HTR-8/SVneo (cell line): Measurements from ENCODE around the gene PID1.
A peak's percentile ranks its signal among the peaks of the same experiment; 100 is the strongest.

Experiments used
- DNase-seq: peaks from one replicate; pipeline ENCODE4 v3.0.0; 2011; ENCODE audit warnings: low spot score, mixed read lengths; ENCODE audit not compliant: insufficient read length
- FAIRE-seq: peaks from 2 replicates; lab custom pipeline; 2011; peaks lifted over from hg19 to GRCh38; lab: Jason Lieb, UNC

Gene PID1, protein sequence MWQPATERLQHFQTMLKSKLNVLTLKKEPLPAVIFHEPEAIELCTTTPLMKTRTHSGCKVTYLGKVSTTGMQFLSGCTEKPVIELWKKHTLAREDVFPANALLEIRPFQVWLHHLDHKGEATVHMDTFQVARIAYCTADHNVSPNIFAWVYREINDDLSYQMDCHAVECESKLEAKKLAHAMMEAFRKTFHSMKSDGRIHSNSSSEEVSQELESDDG

DNA sequence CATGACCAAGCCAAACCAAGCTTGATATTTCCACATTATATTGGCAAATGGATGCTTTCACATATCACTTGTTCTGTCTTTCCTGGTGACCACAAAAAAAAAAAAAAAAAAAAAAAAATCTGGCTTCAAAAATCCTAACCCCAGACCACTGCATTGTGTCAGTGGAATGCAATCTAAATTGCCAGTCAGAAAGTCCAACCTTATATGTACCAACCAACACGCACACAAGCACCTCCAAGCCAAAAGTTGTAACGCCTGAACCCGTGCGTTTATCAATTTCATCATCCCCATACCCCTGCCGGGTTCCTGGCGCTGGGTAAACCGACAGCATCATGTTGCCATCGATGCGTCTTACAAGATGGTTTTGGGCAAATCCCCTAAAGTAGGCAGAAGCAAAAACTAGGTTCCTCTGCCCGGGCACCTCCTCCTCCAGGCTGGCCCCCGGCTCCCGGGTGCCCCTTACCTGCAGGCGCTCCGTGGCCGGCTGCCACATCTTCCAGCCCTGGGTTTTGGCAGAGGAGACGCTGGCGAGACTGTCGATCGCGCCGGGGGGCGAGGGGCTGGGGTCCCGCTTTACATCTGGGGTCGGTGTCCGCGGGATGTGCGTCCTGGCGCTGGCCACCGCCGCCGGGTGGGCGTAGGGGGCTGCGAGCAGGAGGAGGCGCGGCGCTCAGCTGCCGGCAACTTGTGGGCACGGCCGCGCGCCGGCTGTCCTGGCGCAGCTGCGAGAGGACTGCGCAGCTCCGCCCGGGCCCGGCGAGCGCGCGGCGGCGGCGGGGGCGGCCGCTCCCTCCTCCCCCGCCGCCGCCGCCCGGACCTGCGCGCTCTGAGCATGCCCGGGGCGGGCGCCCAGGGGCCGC lies at the start of gene PID1:
TSS of gene PID1 (minus strand) at position 737 of the 860 bp plus-strand sequence. CDS start at position 493, 244 bp downstream.
- DNase-seq: peak; percentile 53
- no peak for FAIRE-seq

DNA sequence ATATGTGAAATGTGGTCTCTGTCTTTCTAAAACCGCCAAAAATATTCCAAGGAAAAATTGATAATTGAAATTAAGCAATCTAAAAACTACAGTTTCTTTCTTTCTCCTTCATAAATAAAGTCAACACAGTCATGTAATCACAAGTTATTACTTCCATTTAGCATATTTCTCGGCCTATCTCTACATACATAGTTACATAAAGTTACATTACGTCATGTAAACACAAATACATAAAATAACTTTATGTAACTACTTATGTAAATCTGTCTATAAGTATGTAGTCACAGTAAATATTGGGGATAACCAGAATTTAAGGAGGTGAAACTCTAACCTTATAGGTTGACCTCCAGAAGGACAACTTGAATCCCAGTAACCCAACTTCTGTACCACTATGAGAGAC lies 48.5 kb upstream of the PID1 start:
- no peak for DNase-seq
- no peak for FAIRE-seq

DNA sequence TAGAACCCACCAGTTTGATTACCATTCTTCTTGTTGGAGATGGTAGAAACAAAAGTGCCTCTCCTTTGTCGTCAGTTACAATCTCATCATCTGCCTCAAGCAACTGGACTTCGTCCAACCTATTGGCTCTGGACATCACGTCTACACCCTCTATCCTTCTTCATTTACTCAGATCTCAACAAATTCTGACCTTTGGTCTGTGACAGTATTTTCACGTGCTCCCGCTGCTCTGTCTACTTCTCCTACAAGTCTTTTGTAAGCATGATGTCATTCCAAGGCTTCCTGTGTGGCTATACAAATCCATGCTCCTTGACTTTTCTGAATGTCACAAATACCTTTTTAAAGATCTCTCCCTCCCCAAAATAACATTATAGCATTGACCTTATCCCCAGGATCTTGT lies 43.0 kb upstream of the PID1 start:
- no peak for DNase-seq
- no peak for FAIRE-seq

DNA sequence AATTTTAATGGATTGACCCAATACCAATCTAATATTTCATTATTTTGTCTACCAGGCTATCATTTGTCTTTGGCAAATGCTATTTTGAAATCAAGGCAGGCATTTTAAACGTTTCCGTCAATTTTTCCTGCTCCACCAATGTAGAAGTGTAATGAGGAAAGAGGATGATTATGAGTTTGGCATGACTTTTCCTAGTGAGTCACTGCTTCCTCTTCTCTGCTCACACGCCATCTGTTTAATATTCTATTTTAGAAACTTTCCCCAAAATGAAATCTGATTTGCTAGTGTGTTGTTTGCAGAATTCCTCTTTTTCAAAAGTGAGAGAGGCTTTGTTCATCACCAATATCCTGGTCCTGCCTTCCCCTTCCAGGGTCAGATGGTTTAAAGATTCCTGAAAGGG lies 42.5 kb upstream of the PID1 start:
- FAIRE-seq (no peak), DNase-seq (no peak)

DNA sequence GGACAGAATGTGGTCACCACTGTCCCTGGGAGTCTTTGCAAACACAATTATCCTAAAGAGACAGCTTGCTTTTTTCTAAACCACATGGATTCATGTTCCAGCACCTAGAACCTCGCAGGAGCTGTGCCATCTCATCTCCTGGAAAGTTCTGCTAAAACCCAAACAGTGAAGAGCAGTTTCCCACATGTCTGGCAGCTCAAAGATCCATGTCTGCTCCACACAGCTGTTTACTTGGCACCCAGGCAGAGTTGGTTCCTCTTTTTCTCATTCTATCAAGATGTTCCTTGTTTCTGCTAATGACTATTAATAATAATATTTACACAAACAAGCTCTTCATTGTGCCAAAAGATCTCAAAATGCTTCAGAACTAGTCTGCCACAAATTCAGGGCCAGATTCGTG lies 30.1 kb upstream of the PID1 start:
- no peak for DNase-seq
- FAIRE-seq: no peak

DNA sequence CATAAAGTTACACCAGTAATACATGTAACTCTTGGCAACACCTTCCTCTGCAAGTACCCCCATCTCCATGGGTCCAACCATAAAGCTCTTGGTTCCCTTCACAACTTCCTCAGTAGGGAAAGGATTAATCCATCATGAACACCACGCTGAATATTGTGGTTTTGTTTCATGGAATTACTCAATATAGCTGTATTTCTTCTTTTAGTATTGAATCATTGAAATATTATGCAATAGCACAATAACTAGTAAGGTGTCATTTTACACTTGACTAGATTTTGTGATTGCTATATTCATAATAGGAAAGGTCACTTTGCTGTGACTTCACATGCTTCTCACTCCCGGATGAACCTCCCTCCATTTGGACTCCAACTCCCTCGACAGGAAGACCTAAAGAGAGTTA lies 29.7 kb upstream of the PID1 start:
- no peak for FAIRE-seq

DNA sequence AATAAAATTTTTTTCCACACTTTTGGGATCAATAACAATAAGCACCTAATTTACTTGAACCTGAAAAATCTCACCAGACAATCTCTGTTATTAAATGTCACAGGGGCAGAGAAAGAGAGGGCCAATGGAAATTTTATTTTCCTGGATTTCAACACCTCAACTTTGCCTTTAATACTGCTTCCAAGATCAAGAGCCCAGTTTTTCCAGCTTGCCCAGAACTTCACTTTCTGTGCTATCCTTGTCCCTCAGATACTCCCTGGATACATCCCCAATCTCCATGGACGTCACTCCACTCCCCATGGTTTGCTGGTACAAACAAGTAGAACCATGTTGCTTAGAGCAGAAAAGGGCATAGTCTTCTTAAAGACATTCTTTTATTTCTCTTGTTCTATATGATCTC lies 29.3 kb upstream of the PID1 start:
- FAIRE-seq (no peak), DNase-seq (no peak)

More for the DNA sequence above, 29.7 kb upstream of the PID1 start:
- peak; percentile 7 for DNase-seq

DNA sequence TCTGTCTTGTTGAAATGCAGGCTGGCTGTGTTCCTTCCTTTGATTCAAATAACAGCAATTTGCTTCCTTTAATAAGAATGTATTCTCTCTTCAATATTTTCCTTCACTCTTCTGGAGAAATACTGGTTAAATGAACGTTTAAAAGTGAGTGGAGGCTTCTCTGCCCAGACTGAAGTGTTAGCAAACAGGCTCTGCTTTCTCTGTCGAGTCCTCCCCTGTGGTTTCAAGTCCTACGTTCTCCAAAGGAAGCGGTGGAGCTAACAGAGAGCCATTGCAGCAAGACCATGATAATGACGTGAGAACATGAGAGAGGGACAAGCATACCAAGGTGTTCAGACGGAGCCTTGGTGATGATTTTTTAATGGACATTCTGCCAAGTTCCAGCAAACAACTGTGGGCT lies 26.2 kb upstream of the PID1 start:
- DNase-seq (no peak), FAIRE-seq (no peak)

DNA sequence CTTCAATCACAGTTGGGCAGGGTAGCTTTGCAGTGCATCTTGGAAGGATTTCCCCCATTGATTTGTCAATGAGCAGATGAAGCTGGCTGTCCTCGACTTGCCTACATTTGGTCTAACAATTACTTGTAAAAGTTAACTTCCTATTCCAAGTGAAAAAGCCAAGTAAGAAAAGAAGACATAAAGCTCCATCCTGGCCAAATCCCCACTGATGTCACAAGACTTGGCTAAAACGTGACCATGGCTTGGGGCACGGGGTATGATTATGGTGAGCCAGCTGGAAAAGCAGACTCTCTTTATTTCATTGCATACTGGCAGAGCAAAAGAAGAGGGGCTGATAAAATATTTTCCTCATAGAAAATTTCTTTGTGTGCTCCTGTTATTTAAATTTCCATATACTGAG lies 25.4 kb upstream of the PID1 start:
- no peak for DNase-seq
- FAIRE-seq: no peak

DNA sequence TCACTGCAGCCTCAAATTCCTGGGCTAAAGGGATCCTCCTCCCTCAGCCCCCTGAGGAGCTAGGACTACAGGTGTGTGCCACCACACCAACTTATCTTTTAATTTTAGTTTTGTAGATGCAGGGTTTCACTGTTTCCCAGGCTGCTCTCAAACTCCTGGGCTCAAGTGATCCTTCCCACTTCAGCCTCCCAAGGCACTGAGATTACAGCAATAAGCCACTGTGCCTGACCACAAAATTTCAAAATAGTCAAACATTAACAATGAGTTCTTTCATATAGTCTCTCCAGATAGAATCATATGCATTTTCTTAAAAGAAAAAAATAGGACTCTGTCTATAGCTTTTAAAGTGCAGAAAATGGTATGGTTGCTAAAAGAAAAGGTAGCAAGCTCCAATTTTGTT lies 24.9 kb upstream of the PID1 start:
- no peak for DNase-seq
- FAIRE-seq: no peak

DNA sequence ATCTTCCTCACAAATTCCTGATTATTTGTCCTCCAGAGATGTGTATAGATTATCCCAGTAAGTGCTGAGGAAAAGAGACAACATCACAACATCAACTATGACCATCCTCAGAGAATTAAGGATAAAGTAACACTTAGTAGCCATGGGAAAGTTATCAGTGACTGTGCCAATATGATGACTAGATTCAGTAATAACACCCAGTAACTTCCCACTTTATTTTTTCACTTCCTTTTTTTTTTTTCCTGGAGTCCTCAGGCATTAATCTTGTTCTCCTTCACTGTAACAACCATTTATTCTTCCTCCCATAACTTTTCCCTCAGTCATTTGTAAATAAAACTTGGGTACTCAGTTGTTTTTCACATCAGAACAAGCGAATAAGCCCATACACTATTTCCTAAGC lies 16.7 kb upstream of the PID1 start:
- DNase-seq (no peak), FAIRE-seq (no peak)

DNA sequence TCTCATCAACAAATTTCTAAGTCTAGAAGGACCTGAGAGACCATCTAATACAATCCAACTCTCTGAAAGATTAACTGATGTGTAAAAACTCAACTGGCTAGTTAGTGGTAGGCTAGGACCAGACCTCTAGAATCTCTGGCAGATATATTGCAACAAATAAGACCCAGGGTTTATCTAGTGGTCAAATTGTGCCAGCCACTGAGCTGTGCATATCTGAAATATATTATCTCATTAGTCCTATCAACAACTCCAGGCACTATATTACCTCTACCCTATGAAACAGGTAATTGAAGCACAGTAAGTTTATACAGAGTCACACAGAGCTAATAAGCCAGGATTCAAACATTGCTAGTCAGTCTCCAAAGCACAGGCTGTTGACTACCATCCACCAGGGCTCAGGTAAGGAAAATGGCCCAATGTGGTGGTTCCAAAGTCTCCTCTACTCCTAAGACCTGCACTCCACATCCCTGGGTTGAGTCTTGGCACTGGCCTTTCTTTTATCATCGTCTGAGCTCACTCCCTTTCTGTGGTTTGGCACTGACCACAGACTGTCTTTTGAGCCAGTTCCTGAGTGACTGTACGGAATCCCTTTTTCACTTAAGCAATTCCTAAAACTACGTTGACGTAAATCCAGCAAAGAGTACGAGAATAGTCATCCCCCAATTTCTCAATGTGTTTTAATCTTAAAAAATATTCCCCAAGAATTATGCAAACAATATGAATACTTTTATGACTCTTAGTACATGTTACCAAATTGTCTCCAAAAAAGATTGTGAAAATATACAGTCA lies 11.9 kb upstream of the PID1 start:
- no peak for FAIRE-seq
- DNase-seq: peak; percentile 12

DNA sequence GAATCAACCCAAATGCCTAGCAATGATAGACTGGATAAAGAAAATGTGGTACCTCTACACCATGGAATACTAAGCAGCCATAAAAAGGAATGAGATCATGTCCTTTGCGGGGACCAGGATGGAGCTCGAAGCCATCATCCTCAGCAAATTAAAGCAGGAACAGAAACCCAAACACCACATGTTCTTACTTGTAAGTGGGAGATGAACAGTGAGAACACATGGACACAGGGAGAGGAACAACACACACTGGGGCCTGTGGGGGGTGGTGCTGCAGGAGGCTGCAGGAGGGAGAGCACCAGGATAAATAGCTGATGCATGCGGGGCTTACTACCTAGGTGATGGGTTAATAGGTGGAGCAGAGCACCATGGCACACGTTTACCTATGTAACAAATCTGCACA lies 8.4 kb upstream of the PID1 start:
- FAIRE-seq (no peak), DNase-seq (no peak)

DNA sequence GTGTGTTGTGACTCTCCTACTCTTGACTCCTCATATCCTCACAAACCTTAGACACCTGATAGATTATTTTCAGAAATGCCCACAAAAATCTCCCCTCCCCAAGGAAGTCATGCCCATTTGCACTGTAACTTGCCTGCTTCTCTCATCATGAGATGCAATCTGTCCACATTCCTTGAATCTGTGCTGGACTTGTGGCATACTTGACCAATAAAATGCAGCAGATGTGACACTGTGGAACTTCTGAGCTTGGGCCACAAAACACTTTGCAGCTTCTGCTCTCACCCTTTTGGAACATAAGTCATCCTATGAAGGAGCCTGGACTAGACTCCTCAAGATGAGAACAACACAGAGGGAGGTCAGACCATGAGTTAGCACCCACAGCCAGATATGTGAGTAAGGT lies 4.4 kb upstream of the PID1 start:
- DNase-seq (no peak), FAIRE-seq (no peak)

DNA sequence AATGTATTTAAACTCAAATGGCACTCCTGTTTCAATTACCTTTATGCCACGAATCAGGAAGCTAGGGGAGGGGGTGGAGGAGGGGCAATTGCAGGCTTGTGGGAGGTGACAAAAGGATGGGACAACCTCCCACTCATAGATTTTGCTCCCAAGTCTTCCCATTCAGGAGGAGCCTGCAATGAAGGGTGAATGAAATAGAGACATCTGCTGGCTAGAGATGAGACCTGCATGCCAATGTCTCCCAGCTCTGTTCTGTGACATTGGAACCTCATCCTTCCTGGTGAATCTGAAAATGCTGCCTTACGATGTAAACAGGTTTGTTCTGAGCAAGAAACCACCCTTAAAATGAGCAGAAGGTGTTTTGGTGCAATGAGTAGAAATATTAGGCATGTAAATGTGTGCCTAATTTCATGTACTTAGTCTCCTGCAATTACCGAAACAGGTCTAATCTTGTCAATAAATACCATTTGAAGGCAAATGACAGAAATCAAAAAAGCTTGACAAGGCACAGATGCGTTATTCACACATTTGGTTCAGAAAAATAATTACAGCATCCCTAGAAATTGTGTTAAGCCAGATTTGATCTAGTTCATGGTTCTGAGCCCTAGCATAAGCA lies 2.7 kb upstream of the PID1 start:
- FAIRE-seq: peak; percentile 93

DNA sequence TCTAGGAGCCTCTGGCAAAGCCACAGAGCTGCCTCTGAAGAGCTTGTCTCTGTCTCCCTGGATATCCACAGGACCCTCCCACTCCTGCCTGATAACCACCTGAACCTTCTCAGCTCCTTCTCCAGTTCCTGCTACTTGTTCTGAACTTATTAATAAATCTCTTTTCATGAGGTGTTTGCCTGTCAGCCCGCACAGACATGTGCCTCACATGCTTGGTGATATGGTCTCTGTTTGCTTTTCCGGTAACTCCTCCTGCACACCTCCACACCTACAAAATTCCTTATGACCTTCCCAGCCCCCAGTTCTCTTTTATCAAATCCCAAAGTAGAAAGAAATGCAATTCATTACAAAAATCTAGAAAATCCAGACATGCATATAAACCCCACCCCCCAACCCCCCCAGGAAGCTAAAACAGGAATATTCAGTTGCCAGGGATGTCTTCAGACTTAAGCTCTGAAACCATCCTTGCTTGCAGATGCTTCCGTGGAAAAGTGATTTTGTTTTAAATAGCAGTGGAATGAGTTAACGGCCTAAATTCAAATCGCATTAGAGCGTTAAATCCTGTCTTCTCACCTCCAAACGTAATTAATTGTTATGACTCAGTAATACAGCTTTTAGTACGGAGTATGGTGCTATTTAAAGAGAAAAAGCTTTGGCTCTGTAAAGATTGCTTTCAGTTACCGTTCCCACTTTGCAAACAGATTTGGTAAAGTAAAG lies 2.1 kb upstream of the PID1 start:
- FAIRE-seq: no peak

More for the DNA sequence above, 2.7 kb upstream of the PID1 start:
- peak; percentile 71 for DNase-seq

DNA sequence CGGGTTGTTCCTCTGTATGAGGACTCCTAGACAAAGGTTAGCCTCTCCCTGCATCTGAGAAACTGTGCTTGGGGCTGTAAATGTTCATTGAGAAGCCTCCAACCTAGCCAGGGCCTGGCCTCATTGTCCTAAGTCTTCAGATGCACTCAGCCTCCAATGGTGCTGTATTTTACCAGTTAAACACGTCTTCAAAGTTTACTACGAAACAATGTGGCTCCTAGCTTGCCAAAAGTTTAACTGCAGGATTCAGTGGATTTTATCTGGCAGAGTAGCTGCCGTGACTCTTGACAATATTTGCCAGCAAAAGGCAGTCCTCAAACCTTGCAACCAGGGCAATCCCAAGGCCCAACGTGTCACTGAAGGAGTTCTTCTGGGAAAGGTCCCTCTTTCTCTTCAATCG lies 1.1 kb downstream of the PID1 start:
- no peak for FAIRE-seq
- no peak for DNase-seq

More for the DNA sequence above, 2.1 kb upstream of the PID1 start:
- DNase-seq: no peak

DNA sequence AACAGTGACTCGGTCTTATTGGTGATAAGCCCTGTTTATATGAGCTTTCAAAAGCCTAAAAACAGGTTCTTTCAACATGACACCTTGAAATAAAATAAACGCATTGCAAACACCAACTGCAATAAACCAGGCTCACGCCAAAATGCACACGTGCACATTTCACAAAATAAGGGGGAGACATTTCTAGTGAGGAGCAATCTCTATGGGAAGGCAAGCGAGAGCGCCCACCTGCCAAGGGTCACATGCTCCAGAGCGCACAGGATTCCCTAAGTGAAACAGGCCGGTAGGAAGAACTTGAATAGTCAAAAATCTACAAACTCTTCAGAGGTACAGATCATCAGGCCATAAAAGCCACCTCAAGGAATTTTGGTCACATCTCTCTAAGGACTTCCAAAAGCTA lies 1.9 kb downstream of the PID1 start:
- FAIRE-seq: no peak
- no peak for DNase-seq

DNA sequence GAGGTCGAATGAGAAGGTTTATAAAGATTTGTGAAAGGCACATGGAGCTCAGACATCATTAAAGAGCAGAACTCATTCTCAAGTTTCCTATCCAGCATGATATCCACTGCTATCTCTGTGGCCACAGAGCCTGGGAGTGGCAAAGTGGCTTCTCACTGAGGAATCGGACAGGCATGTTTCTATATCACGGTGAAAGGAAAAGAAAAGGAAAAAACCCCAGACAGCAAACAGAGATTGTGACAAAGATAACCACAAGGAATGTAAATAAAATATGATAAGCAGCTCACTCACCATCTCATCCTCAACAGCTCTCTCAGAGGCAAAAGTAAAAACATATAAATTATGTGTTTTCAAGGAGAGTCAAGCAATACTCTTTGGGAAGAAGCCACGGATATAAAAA lies 2.5 kb downstream of the PID1 start:
- FAIRE-seq: no peak
- no peak for DNase-seq

DNA sequence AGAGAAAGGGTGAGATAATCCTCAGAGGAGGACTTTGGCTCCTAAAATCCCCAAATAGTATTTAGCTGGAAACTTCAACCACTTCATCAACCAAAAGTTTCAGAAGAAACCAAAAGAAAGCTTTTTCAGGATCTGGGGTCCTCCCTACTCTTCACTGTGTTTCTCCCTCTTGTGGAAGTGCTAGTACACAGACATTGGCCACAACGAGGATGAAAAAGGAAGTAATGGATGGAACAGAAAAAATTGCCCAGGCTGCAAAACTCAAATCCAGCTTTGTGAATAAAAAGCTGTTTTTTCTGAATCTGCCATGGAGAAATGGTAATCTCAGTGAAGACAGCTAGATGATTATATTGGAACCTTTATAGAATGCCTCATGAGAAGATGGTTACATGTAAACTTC lies 4.0 kb downstream of the PID1 start:
- DNase-seq: no peak
- FAIRE-seq: no peak
